GM18907 (cell line): ENCODE data around the gene CCDC74B.
"Not testable (repeated sequence)": the region's sequence is repeated elsewhere in the genome, so short reads cannot be mapped to it uniquely, and the experiment has no call there.

Experiments used
- ATAC-seq: cut with Tn5 transposase; IDR thresholded peaks from one replicate; pipeline ENCODE4 v1.9.1; 2021; ENCODE audit warnings: mild to moderate bottlenecking, moderate library complexity; ENCODE audit not compliant: unreplicated experiment

CCDC74B gene

GRCh38 chr2:130102597-130103363 is 42.1 kb downstream of the CCDC74B start:
- not testable (repeated sequence) for ATAC-seq
